Astrocyte of the spinal cord (primary cell): ENCODE measurements around the gene CACNA1C.
"Not testable (repeated sequence)": the region's sequence is repeated elsewhere in the genome, so short reads cannot be mapped to it uniquely, and the experiment has no call there.

ENCODE experiments used
- DNase-seq: peaks from one replicate; pipeline ENCODE4 v3.0.0; 2011; ENCODE audit warnings: low read depth, low spot score
- H3K4me3 ChIP-seq: 2 replicates; pipeline ENCODE4 v1.5.1; 2011; ENCODE audit warnings: low read depth, mild to moderate bottlenecking, low read length, moderate library complexity
- in situ Hi-C: cut with HindIII; loops from 2 replicates; pipeline ENCODE4 v1.10.0; 2017; ENCODE audit warnings: low sequenced_read_pairs
- TF ChIP-seq, protein P1 (sequence below): IDR thresholded peaks from 2 replicates; pipeline ENCODE4 v1.5.1; 2012; ENCODE audit warnings: low read depth, mild to moderate bottlenecking, low read length, inconsistent platforms

The CACNA1C gene

DNA sequence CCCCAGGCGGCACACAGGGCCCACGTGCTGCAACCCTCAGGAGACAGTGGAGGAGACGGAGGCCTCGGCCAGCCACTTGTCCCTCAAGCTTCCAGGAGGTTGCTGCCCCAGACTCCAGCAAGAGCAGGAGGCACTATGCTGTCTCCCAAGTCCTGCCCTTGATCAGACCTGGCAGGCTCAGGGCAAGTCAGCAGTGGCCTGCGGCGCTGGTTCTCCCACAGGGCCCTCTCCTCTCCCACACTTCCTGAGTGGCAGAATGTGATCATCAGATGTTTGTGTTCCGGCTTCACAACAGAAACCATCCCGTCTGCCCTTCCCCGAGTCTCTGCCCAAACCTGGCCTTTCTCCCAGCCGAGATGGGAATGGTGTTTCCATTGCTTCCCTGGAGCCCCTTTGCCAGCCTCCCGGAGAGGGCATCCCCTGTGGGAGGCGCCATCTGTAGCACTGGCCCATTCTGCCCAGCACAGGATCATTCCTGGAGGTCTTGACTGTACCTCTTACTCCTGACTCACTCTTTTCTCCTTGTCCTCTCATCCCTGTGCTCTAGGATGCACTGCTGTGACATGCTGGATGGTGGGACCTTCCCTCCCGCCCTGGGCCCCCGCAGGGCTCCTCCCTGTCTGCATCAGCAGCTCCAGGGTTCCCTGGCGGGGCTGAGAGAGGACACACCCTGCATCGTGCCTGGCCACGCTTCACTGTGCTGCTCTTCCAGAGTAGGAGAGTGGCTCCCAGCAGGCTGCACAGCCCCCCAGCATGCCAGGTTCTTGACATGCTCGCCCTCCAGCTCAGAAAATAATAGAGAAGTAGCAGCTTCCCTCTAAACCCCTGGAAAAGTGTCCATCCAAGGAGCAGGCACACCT, 627.3 kb downstream of the CACNA1C start:
- in situ Hi-C loops, result no loop called here

DNA sequence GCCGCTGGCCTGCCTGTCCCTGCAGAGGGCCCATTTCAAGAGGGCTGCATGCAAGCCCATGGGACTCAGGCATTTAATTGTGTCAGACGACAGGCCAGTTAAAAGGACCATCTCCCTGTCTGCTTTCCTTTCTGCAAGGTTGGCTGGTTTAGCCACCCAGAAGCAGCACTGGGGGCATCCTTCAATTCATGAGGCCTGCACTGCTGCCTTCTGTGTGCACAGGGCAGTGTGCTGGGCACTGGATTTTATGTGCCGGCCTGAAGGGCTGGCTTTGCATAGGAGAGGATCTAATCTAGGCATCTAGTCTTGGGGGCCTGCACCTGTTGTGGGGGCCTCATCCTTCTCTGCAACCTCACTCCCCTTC, 627.9 kb downstream of the CACNA1C start:
- DNase-seq, result no peak
- in situ Hi-C loops, result no loop called here
- H3K4me3 ChIP-seq, result no peak overlapping the region
- TF ChIP-seq, protein P1, sequence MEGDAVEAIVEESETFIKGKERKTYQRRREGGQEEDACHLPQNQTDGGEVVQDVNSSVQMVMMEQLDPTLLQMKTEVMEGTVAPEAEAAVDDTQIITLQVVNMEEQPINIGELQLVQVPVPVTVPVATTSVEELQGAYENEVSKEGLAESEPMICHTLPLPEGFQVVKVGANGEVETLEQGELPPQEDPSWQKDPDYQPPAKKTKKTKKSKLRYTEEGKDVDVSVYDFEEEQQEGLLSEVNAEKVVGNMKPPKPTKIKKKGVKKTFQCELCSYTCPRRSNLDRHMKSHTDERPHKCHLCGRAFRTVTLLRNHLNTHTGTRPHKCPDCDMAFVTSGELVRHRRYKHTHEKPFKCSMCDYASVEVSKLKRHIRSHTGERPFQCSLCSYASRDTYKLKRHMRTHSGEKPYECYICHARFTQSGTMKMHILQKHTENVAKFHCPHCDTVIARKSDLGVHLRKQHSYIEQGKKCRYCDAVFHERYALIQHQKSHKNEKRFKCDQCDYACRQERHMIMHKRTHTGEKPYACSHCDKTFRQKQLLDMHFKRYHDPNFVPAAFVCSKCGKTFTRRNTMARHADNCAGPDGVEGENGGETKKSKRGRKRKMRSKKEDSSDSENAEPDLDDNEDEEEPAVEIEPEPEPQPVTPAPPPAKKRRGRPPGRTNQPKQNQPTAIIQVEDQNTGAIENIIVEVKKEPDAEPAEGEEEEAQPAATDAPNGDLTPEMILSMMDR, result no peak

More for the DNA sequence above, 627.3 kb downstream of the CACNA1C start:
- H3K4me3 ChIP-seq, result no peak overlapping the region
- TF ChIP-seq, protein P1, result no peak
- no peak for DNase-seq

DNA sequence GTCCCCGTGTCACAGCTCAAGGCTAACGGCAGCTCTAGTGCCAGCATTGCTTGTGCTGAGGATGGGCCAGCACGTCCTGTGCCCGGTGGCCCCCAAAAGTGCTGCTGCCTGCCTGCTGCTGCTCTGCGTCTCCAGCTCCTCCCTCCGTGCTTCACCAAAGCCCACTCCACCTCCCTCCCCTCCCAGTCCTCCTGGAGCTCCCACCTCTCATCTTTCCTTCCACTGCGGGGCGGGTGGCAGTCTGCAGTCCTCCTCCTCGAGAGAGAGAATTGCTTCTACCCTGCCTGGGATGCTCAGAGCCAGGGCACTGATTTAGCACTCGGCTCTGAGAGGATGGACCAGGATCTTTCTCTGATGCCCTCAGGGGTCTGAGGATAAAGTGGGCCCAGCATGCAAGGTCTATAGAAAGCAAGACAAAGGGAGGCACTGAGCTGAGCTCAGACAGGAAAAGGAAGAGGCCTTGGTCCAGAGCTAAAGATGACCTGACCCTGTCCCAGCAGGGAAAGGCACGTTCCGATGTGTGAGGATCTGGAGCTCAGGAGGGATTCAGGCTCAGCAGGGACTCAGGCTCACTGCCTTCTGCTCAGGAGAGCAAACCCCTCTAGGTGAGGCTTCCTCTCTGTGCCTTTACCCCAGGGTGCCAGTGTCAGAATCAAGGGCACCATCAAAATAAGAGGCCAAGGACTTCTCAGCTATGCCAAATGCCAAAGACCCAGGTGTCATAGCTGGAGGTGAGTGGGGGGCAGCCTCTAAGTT, 628.8 kb downstream of the CACNA1C start:
- no peak for DNase-seq
- in situ Hi-C loops, result no loop called here
- TF ChIP-seq, protein P1, result no peak
- no peak overlapping the region for H3K4me3 ChIP-seq

- TF ChIP-seq, protein P1, result peak; percentile 48
- in situ Hi-C loops, result no loop called here
- peak; percentile 41 for DNase-seq
Measured at GRCh38 chr12:2682296-2683251, 629.8 kb downstream of the CACNA1C start.

GRCh38 chr12:2683283-2684025, 630.7 kb downstream of the CACNA1C start:
- in situ Hi-C loops, result no loop called here
- TF ChIP-seq, protein P1, result no peak
- no peak overlapping the region for H3K4me3 ChIP-seq
- DNase-seq, result no peak

More at GRCh38 chr12:2682296-2683251, 629.8 kb downstream of the CACNA1C start:
- no peak overlapping the region for H3K4me3 ChIP-seq

- in situ Hi-C loops, H3K4me3 ChIP-seq, DNase-seq: not testable (repeated sequence)
Measured at GRCh38 chr12:2684026-2684325, 631.2 kb downstream of the CACNA1C start.

- H3K4me3 ChIP-seq, DNase-seq: not testable (repeated sequence)
Measured at GRCh38 chr12:2685620-2686279, 633.0 kb downstream of the CACNA1C start.

More at GRCh38 chr12:2685620-2686279, 633.0 kb downstream of the CACNA1C start:
- in situ Hi-C loops, result not testable (repeated sequence)
